ENCODE measurements around the gene PRC1. TPM values are rescaled to one million over a fixed set of nuclear protein-coding genes. Genes with fewer than 3 reads are reported as not detected.

PRC1 gene
- total RNA-seq, 2 donors from 2014 or later, result 67.3 to 127 TPM

DNA sequence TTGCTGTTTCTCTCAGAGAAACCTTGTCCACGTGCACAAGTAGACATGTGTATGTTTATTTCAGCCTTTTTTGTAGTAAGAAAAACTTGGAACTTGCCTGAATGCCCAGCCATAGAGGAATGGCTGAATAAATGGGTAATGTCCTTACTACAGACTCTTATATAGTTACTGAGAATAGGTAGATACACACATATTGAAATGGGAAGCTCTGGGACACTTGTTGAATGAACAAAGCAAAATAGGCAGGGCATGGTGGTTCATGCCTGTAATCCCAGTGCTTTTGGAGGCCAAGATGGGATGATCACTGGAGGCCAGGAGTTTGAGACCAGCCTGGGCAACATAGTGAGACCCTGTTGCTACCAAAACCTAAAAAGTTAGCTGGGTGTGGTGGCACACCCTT lies 57.5 kb downstream of the PRC1 start:
- Mint-ChIP-seq H3K36me3 (ENCODE audit: low read depth) (peaks cover 31% of the 10 kb centered on the region), H3K27me3 (ENCODE audit: insufficient read depth) (peaks cover 8% of the 10 kb centered on the region), H3K4me3 (peak overlapping the region; percentile 74), H3K9me3 (no peaks in the 10 kb centered on the region), H3K27ac (no peak overlapping the region), H3K4me1 (peaks cover 14% of the 10 kb centered on the region)
- no peak for DNase-seq
- H3K4me3 ChIP-seq (ENCODE audit: low read length), result peak overlapping the region; percentile 81
- no peaks in the 10 kb centered on the region for H3K4me1 ChIP-seq (ENCODE audit: control insufficient read depth, insufficient read depth, low read length)
- 89 to 92% methylated on average over 1 of the region's 1 CpG for WGBS, 2 experiments (ENCODE audit: insufficient coverage in 1 of 2, insufficient read length in 1 of 2)
- no peak overlapping the region for H3K27ac ChIP-seq (ENCODE audit: low read depth, low read length)
- TF ChIP-seq, protein P1, sequence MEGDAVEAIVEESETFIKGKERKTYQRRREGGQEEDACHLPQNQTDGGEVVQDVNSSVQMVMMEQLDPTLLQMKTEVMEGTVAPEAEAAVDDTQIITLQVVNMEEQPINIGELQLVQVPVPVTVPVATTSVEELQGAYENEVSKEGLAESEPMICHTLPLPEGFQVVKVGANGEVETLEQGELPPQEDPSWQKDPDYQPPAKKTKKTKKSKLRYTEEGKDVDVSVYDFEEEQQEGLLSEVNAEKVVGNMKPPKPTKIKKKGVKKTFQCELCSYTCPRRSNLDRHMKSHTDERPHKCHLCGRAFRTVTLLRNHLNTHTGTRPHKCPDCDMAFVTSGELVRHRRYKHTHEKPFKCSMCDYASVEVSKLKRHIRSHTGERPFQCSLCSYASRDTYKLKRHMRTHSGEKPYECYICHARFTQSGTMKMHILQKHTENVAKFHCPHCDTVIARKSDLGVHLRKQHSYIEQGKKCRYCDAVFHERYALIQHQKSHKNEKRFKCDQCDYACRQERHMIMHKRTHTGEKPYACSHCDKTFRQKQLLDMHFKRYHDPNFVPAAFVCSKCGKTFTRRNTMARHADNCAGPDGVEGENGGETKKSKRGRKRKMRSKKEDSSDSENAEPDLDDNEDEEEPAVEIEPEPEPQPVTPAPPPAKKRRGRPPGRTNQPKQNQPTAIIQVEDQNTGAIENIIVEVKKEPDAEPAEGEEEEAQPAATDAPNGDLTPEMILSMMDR (conservative IDR thresholded peaks at IDR 0.05), result no peak
- no peaks in the 10 kb centered on the region for H3K9me3 ChIP-seq (ENCODE audit: control insufficient read depth, low read length)
- peaks cover 40% of the 10 kb centered on the region for H3K36me3 ChIP-seq (ENCODE audit: control insufficient read depth, insufficient read depth, low read length)
- H3K9ac ChIP-seq (ENCODE audit: extremely low read depth, low read length, poor library complexity, severe bottlenecking), result no peak overlapping the region
- H3K27me3 ChIP-seq (ENCODE audit: control insufficient read depth, insufficient read depth, low read length, poor library complexity, severe bottlenecking), result peaks cover 8% of the 10 kb centered on the region

DNA sequence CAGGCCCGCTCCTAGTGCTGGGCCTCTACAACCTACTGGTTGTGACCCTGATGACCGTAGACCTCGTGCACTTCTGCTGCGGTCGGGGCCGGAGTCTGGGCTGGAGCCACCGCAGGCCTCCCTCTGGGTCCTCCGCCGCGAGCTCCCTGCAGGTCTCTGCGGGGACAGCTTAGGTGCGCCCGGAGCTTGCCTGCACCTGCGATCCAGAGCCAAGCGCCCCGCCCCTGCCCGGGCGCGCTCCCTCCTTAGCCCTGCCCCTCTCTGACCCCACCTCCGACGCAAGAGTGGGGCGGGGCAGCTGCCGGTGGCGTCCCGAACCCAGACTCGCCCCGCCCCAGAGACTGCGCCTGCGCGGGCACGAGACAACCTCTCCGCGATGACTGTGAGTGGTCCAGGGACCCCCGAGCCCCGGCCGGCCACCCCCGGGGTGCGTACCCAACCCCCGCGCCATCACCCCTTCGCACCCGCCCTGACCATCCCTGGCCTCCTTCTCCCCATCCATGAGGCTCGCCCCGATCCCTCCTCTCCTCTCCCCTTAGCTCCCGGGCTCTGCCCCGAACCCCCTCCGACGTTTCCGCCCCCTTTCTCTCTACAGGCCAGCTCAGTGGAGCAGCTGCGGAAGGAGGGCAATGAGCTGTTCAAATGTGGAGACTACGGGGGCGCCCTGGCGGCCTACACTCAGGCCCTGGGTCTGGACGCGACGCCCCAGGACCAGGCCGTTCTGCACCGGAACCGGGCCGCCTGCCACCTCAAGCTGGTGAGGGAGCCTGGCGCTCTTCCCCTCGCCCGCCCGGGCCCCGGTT lies 59.2 kb downstream of the PRC1 start, which contains the start of gene UNC45A:
Gene UNC45A, plus strand, starts transcription at position 337 of the 803 bp plus-strand sequence. Its CDS starts 40 bp downstream, at position 377.
- peaks cover 14% of the 10 kb centered on the region for H3K4me1 Mint-ChIP-seq
- H3K9ac ChIP-seq (ENCODE audit: extremely low read depth, low read length, poor library complexity, severe bottlenecking), result peak within 1 kb of the TSS; percentile 7
- no peak within 1 kb of the TSS for H3K27ac ChIP-seq (ENCODE audit: low read depth, low read length)
- TF ChIP-seq, protein P1 (conservative IDR thresholded peaks at IDR 0.05), result no peak
- WGBS, 2 experiments (ENCODE audit: insufficient coverage in 1 of 2, insufficient read length in 1 of 2), result 1 to 5% methylated on average over 26 to 65 of the region's 65 CpGs
- H3K4me3 ChIP-seq (ENCODE audit: low read length), result peak within 1 kb of the TSS; percentile 81
- no peaks in the 10 kb centered on the region for H3K9me3 Mint-ChIP-seq
- H3K27ac Mint-ChIP-seq, result peak within 1 kb of the TSS; percentile 43
- H3K27me3 Mint-ChIP-seq (ENCODE audit: insufficient read depth), result peaks cover 8% of the 10 kb centered on the region
- H3K36me3 ChIP-seq (ENCODE audit: control insufficient read depth, insufficient read depth, low read length), result peaks cover 26% of the 10 kb centered on the region
- no peaks in the 10 kb centered on the region for H3K4me1 ChIP-seq (ENCODE audit: control insufficient read depth, insufficient read depth, low read length)
- peaks cover 18% of the 10 kb centered on the region for H3K36me3 Mint-ChIP-seq (ENCODE audit: low read depth)
- DNase-seq, result peak; percentile 98
- no peaks in the 10 kb centered on the region for H3K9me3 ChIP-seq (ENCODE audit: control insufficient read depth, low read length)
- H3K4me3 Mint-ChIP-seq, result peak within 1 kb of the TSS; percentile 74
- H3K27me3 ChIP-seq (ENCODE audit: control insufficient read depth, insufficient read depth, low read length, poor library complexity, severe bottlenecking), result peaks cover 8% of the 10 kb centered on the region

DNA sequence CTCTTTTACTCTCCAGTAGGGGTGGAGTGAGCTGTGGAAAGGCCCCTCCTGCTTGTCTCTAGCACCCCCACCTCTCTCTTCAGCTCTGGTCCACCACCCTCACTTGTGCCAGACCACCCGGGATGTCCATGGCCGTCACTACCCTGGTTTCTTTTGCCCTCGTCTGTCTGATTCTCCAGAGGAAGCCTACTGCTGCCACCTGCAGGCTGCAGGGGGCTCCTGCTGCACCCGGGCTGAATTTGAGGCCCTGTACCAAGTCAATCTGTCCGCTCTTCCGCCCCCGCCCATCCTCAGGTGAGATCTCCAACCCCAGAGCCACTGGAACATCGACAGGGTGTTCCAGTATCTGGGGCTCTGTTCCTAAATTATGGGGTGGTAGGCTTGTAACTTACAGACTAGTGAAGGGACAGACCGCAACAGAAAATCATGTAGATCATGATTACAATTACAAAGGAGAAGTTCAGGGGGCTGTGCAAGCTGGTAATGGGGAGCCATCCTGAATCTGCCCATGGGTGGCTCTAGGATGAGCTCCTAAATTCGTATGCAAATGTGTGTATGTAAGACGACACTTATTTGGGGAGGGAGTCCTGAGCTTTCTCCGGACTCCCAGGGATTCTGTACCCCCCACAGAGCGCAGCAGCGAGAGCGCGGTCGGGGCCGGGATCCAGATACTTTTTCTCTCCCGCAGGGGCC lies 59.9 kb downstream of the PRC1 start:
- Mint-ChIP-seq H3K9me3 (no peaks in the 10 kb centered on the region), H3K4me3 (peak overlapping the region; percentile 74), H3K27me3 (ENCODE audit: insufficient read depth) (peaks cover 8% of the 10 kb centered on the region), H3K27ac (peak overlapping the region; percentile 43), H3K36me3 (ENCODE audit: low read depth) (peaks cover 11% of the 10 kb centered on the region), H3K4me1 (peaks cover 14% of the 10 kb centered on the region)
- peak; percentile 97 for DNase-seq
- peaks cover 8% of the 10 kb centered on the region for H3K27me3 ChIP-seq (ENCODE audit: control insufficient read depth, insufficient read depth, low read length, poor library complexity, severe bottlenecking)
- no peak overlapping the region for H3K27ac ChIP-seq (ENCODE audit: low read depth, low read length)
- no peak overlapping the region for H3K9ac ChIP-seq (ENCODE audit: extremely low read depth, low read length, poor library complexity, severe bottlenecking)
- H3K9me3 ChIP-seq (ENCODE audit: control insufficient read depth, low read length), result no peaks in the 10 kb centered on the region
- TF ChIP-seq, protein P1 (conservative IDR thresholded peaks at IDR 0.05), result peak; percentile 89
- no peaks in the 10 kb centered on the region for H3K4me1 ChIP-seq (ENCODE audit: control insufficient read depth, insufficient read depth, low read length)
- H3K4me3 ChIP-seq (ENCODE audit: low read length), result peak overlapping the region; percentile 81
- WGBS, 2 experiments (ENCODE audit: insufficient coverage in 1 of 2, insufficient read length in 1 of 2), result 4 to 5% methylated on average over 6 to 19 of the region's 19 CpGs
- H3K36me3 ChIP-seq (ENCODE audit: control insufficient read depth, insufficient read depth, low read length), result peaks cover 18% of the 10 kb centered on the region
